Erythroblast (primary cell): ENCODE results near the gene PLXND1.

Experiments
- GATA1 ChIP-seq: IDR thresholded peaks from 2 replicates; pipeline ENCODE4 v1.6.1; 2011; ENCODE audit warnings: low read depth, mild to moderate bottlenecking, control low read depth, low read length, moderate library complexity
- POLR2A ChIP-seq: IDR thresholded peaks from 2 replicates; pipeline ENCODE4 v1.6.1; 2011; ENCODE audit warnings: mild to moderate bottlenecking, low read length

- TF ChIP-seq POLR2A (no peak), GATA1 (no peak)
Observed at GRCh38 chr3:129592381-129593131, 13.9 kb downstream of the PLXND1 start.
